ENCODE results near the gene CADPS2.
"Not testable (repeated sequence)": the region's sequence is repeated elsewhere in the genome, so short reads cannot be mapped to it uniquely, and the experiment has no call there.

CADPS2 gene

DNA sequence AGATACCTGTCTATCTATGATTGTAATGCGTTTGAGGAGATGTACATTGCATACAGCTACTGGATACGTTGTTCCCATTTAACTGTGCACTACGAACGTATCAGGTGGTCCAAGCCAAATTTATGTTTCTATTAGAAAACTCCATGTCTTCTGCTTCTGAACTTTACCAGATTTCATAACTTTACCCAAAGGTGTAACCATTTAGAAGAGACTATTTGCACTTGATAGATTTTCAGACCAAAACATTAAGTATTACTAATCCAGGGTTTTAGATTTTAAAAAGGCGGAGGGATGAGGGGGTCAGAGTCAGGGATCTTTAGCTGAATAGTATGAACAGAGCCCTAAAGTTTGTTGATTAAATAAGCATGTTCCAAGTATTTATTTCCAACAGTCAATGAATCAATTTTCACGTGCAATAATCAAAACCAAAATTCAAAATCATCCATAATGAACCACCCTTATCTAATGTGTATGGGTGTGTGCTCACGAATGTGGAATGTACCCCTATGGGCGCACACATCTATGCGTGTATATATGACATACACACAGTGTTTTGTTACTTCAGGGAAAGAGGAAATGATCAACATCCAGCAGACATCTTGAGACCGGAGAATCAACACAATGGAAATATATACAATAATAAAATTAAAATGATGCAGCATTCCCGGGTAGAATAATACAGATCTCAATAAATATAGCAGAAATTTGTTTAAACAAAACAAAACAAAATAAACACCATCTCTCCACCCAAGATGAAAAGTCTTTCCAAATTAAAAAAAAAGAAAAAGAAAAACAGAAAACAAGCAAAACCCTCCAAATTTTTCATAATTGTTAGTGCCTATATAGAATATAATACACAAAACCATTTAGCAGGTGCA, 585.1 kb downstream of the CADPS2 start:
- TF ChIP-seq Cebpa-rat (IDR thresholded peaks at IDR 0.05) = no peak
- Histone ChIP-seq H3K4me3 (no peak overlapping the region), H4K20me1 (no peaks in the 10 kb centered on the region), H3K9ac (no peak overlapping the region), H3K4me1 (no peaks in the 10 kb centered on the region), H3K4me2 (no peak overlapping the region), H3K27ac (no peak overlapping the region), H3K9me3 (peaks cover 57% of the 10 kb centered on the region), H3K27me3 (no peaks in the 10 kb centered on the region), H3K36me3 (no peaks in the 10 kb centered on the region)

DNA sequence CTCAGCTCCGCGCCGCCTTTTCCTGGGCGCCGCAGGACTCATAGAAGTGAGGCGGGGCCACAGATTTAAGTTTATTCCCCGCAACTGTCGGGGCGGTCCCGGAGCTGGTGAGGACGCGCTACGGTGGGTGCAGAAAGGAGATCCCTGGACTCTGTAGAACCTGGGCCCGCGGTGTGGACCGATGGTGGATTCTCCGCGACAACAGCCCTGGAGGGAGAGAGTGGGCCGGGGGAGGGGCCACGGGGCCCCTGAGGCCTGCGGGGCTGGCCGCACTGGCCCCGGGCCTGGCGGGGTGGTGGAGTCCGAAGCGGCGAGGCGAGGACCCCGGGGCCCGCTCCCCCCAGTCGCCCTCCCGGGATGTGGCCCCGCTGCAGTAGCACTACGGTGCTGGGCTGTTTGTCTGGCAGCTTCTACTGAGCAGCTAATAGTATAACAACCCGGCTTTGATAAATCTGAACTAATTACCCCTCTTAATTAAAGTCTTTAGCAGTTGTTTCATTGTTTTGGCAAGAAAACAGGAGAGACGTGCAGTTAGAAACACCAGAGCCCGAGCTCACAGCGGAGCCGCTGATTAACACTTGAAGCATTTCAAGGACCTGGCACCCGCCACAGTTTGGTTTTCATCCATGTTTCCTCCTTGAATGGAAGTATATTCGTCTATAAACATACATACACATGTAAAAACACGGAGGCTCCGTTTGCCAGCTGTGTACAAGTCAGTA, 585.9 kb downstream of the CADPS2 start:
- H3K4me1 ChIP-seq = no peaks in the 10 kb centered on the region
- no peak overlapping the region for H3K27ac ChIP-seq
- peaks cover 49% of the 10 kb centered on the region for H3K9me3 ChIP-seq
- H3K9ac ChIP-seq = no peak overlapping the region
- no peaks in the 10 kb centered on the region for H3K36me3 ChIP-seq
- no peak overlapping the region for H3K4me3 ChIP-seq
- no peak overlapping the region for H3K4me2 ChIP-seq
- no peaks in the 10 kb centered on the region for H4K20me1 ChIP-seq
- no peak for TF ChIP-seq Cebpa-rat (IDR thresholded peaks at IDR 0.05)
- no peaks in the 10 kb centered on the region for H3K27me3 ChIP-seq

DNA sequence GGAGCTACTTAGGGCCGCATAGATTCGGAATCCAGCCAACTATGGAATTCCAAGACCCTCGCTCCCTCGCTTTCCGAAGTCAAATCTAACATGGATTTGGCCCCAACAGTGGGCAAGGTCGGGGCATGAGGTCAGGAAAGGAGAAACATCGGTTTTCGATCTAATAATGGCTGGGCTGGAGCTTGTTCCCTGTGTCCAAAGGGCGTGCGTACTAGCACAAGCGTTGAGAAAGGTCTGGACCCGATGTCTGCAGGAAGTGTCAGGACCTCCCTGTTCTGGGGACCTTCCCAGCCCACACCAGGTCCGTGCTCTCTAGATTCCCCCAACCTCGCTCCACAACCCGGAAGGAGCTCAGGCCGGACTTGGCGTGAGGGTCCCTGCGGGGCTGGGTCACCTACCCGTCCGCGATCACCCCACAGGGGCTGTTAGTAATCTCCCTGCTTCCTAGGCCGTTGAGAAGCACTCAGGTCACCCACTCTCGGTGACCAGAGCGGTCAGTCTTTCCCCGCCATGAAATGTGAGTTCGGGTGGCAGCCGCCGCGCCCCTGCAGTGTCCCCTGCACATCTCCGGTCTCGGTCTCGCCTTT, 586.5 kb downstream of the CADPS2 start:
- no peak overlapping the region for H3K4me2 ChIP-seq
- no peak overlapping the region for H3K27ac ChIP-seq
- no peak overlapping the region for H3K4me3 ChIP-seq
- H3K9ac ChIP-seq = no peak overlapping the region
- no peaks in the 10 kb centered on the region for H3K36me3 ChIP-seq
- no peaks in the 10 kb centered on the region for H4K20me1 ChIP-seq
- no peaks in the 10 kb centered on the region for H3K27me3 ChIP-seq
- H3K9me3 ChIP-seq = peaks cover 42% of the 10 kb centered on the region
- H3K4me1 ChIP-seq = no peaks in the 10 kb centered on the region
- TF ChIP-seq Cebpa-rat (IDR thresholded peaks at IDR 0.05) = no peak

DNA sequence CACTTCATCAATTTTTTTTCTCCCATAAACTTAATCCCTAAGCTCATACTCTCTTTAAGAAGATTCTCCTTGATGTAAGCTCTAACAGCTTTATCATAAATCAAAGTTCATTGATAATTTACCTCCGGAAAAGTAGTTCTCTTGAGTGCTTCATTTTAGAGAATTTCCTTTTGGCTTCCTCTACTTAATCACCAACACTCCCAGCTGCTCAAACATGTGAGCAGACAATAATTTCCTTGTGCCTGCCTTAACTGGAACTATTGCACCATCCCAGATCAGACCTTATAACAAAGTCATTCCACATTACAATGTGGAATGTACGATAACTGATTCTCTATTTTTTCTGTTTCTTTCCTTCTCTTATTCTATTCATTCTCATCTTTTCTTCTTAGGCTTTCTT, 587.6 kb downstream of the CADPS2 start:
- no peak overlapping the region for H3K27ac ChIP-seq
- no peak for TF ChIP-seq Cebpa-rat (IDR thresholded peaks at IDR 0.05)
- H3K9me3 ChIP-seq = peaks cover 31% of the 10 kb centered on the region
- H4K20me1 ChIP-seq = no peaks in the 10 kb centered on the region
- H3K36me3 ChIP-seq = no peaks in the 10 kb centered on the region
- no peaks in the 10 kb centered on the region for H3K4me1 ChIP-seq
- H3K9ac ChIP-seq = no peak overlapping the region
- H3K4me3 ChIP-seq = no peak overlapping the region
- H3K4me2 ChIP-seq = no peak overlapping the region
- H3K27me3 ChIP-seq = no peaks in the 10 kb centered on the region

DNA sequence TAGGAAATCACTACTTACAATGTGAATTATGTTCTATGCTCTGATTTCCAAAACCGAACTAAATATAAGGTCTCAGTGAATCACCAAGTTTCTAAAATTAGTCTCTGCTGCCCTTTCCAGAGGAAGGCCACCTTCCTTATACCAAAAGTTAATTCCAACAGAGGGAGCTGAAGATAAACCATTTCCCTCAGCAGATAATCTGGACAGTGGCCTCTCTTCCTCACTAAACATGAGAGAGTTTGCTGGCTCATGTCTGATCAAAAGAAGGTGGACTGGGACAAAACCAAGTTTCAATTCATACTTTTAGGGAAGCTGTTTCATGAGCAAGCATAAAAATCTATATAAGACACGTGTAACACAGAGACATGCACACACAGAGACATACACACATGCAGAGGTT, 588.1 kb downstream of the CADPS2 start:
- no peaks in the 10 kb centered on the region for H3K4me1 ChIP-seq
- H3K9ac ChIP-seq = no peak overlapping the region

DNA sequence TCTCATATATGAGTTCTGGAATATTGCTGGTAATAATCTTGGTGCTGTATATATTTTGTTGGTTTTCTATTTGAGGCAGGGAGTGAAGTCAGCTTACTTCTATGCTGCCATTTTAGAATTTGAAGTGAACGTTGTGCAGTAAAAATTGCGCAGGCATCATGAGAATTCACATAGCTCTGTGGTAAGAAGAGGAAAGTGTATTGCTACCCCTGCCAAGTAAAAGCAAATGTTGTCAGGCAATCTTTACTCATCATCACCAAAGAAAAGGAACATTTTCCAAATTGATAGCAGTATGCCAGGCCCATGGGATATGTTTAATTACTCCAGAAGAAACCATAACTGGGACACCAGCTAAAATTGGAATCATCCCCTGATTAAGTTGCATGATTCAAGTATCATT, 595.1 kb downstream of the CADPS2 start:
- Histone ChIP-seq H3K4me3 (no peak overlapping the region), H3K27me3 (no peaks in the 10 kb centered on the region), H4K20me1 (no peaks in the 10 kb centered on the region), H3K4me1 (no peaks in the 10 kb centered on the region), H3K4me2 (no peak overlapping the region), H3K9me3 (no peaks in the 10 kb centered on the region; the same call in 1 of the 2 replicates), H3K9ac (no peak overlapping the region), H3K27ac (no peak overlapping the region), H3K36me3 (no peaks in the 10 kb centered on the region)
- no peak for TF ChIP-seq Cebpa-rat (IDR thresholded peaks at IDR 0.05)

More for the DNA sequence above, 588.1 kb downstream of the CADPS2 start:
- no peak overlapping the region for H3K27ac ChIP-seq
- TF ChIP-seq Cebpa-rat (IDR thresholded peaks at IDR 0.05) = no peak
- H3K4me3 ChIP-seq = no peak overlapping the region
- H3K36me3 ChIP-seq = no peaks in the 10 kb centered on the region
- no peaks in the 10 kb centered on the region for H4K20me1 ChIP-seq
- H3K9me3 ChIP-seq = peaks cover 29% of the 10 kb centered on the region
- H3K27me3 ChIP-seq = no peaks in the 10 kb centered on the region
- no peak overlapping the region for H3K4me2 ChIP-seq

DNA sequence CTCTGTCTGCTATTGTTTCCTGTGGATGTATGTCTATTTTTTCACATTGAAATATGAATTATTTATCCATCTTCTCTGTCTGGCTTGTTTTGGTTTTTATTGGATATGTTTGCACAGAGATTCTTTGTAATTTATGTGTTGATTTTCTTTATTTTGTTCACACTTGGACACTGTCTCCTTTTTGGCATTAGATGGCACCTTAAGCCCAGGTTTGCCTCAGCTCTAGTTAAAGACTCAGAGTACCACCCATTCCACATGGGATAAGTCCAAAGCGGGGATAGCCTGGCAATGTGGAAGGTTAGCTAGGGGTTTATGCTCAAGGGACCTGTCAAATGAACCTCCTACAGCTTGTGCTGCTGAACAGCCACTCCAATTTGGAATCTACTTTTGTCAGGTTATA, 595.8 kb downstream of the CADPS2 start:
- H3K4me2 ChIP-seq = no peak overlapping the region
- H3K4me1 ChIP-seq = no peaks in the 10 kb centered on the region
- H3K27me3 ChIP-seq = no peaks in the 10 kb centered on the region
- no peak for TF ChIP-seq Cebpa-rat (IDR thresholded peaks at IDR 0.05)
- no peak overlapping the region for H3K27ac ChIP-seq
- H3K4me3 ChIP-seq = no peak overlapping the region
- H4K20me1 ChIP-seq = no peaks in the 10 kb centered on the region
- H3K9me3 ChIP-seq = no peaks in the 10 kb centered on the region; the same call in 1 of the 2 replicates
- H3K9ac ChIP-seq = no peak overlapping the region
- H3K36me3 ChIP-seq = no peaks in the 10 kb centered on the region

DNA sequence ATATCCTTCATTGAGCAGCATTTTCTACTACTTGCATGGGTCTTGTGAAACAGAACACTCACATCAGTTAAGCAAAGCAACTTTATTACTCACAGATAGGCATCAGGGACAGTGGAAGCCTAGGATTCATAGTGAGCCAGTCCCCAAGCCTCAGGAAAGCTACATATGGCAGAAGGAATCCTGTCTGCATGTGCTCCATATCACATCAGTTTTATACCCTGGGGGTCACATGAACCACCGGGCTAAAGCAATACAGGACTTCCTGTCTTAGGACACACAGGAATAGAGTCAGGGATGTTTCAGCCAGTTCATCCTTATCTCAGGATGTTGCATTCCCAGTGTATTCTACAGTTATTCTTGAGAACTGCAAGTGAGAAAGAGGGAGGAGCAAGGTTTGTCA, 596.8 kb downstream of the CADPS2 start:
- no peak for TF ChIP-seq Cebpa-rat (IDR thresholded peaks at IDR 0.05)

DNA sequence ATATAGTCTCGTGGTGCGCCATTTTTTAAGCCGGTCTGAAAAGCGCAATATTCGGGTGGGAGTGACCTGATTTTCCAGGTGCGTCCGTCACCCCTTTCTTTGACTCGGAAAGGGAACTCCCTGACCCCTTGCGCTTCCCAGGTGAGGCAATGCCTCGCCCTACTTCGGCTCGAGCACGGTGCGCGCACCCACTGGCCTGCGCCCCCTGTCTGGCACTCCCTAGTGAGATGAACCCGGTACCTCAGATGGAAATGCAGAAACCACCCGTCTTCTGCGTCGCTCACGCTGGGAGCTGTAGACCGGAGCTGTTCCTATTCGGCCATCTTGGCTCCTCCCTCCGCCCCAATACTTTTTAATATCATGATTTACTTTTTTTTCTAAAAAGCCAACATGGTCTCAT, 601.7 kb downstream of the CADPS2 start:
- H3K27ac ChIP-seq, H3K4me3 ChIP-seq, H3K36me3 ChIP-seq, H3K27me3 ChIP-seq, H4K20me1 ChIP-seq, H3K4me1 ChIP-seq, H3K9me3 ChIP-seq, H3K4me2 ChIP-seq, H3K9ac ChIP-seq: not testable (repeated sequence)

More for the DNA sequence above, 596.8 kb downstream of the CADPS2 start:
- no peaks in the 10 kb centered on the region for H4K20me1 ChIP-seq
- no peak overlapping the region for H3K4me2 ChIP-seq
- H3K27me3 ChIP-seq = no peaks in the 10 kb centered on the region
- no peaks in the 10 kb centered on the region for H3K4me1 ChIP-seq
- H3K9me3 ChIP-seq = no peaks in the 10 kb centered on the region; the same call in 1 of the 2 replicates
- H3K4me3 ChIP-seq = no peak overlapping the region
- no peaks in the 10 kb centered on the region for H3K36me3 ChIP-seq
- H3K9ac ChIP-seq = no peak overlapping the region
- H3K27ac ChIP-seq = no peak overlapping the region

DNA sequence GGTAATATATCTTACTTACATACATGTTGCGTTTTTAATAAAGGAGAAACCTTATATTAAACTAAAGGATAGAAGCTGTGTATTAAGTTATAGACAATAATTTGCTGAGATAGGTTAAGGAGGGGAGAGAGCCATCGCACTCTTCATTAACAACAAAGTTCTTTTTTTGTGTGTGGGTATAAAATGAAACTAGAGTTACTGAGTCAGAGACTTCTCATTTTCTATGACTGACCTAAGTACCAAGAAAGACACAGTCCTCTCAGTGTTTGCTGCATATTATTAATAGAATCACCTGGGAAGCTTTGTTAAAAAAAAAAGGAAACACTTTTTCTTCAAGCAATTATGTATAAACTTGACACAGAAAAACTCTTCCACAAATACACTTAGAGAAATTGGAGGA, 613.1 kb downstream of the CADPS2 start:
- Histone ChIP-seq H3K36me3 (no peaks in the 10 kb centered on the region), H3K4me1 (no peaks in the 10 kb centered on the region), H3K27me3 (no peaks in the 10 kb centered on the region), H3K9me3 (no peaks in the 10 kb centered on the region), H4K20me1 (no peaks in the 10 kb centered on the region), H3K4me3 (no peak overlapping the region), H3K4me2 (no peak overlapping the region), H3K9ac (no peak overlapping the region), H3K27ac (no peak overlapping the region)
- no peak for TF ChIP-seq Cebpa-rat (IDR thresholded peaks at IDR 0.05)
